ENCODE data around the gene MYL11. TPM values are rescaled to one million over a fixed set of nuclear protein-coding genes. Genes with fewer than 3 reads are reported as not detected.

The MYL11 gene
- total RNA-seq, 1 experiment from 2014 or later, result not detected

DNA sequence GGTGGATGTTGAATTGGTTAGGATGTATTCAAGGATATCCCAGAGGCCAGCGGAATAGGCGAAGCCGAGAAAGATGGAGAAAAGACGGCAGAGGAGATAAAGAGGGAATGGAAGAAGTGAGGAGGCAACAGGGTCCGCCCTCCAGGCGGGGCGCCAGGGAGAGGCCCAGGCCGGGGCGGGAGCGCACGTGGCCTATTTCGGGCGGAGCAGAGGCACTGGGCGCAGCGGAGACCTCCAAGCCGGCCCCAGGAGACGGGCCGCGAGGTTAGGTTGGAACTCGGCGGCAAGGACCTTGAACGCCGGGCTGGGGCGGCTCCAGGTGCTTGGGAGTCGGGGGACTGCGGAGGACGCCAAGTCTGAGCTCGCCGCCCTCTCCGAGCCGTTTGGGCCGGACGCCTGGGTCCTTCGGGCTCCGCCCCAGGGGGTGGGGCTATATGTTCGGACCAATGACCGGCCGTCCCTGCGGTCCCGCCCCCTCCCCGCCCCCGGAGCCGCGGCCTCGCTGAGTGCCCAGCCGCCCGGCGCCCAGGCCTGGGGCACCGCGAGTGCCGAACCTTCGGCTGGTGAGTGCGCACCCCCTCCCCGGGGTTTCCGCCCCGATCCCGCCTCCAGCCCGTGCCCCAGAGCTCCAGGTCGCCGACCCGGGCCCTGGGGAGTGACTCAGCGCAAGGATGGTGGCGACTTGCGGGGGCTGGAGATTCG lies 32.7 kb downstream of the MYL11 start, which contains the start of gene ZNF771 (continued):
- TF ChIP-seq TCF7L2 (IDR thresholded peaks at IDR 0.05; ENCODE audit: borderline replicate concordance, extremely low read depth, insufficient read depth, insufficient read length) (no peak), ZNF274 (IDR thresholded peaks at IDR 0.05; ENCODE audit: low read depth, low read length) (no peak), EZH2 (IDR thresholded peaks at IDR 0.05) (no peak), POLR2A (IDR thresholded peaks at IDR 0.05; ENCODE audit: borderline replicate concordance, extremely low read depth, insufficient read depth, insufficient read length) (peak; percentile 35)
- TF ChIP-seq, protein P1, sequence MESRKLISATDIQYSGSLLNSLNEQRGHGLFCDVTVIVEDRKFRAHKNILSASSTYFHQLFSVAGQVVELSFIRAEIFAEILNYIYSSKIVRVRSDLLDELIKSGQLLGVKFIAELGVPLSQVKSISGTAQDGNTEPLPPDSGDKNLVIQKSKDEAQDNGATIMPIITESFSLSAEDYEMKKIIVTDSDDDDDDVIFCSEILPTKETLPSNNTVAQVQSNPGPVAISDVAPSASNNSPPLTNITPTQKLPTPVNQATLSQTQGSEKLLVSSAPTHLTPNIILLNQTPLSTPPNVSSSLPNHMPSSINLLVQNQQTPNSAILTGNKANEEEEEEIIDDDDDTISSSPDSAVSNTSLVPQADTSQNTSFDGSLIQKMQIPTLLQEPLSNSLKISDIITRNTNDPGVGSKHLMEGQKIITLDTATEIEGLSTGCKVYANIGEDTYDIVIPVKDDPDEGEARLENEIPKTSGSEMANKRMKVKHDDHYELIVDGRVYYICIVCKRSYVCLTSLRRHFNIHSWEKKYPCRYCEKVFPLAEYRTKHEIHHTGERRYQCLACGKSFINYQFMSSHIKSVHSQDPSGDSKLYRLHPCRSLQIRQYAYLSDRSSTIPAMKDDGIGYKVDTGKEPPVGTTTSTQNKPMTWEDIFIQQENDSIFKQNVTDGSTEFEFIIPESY (IDR thresholded peaks at IDR 0.05; ENCODE audit: extremely low read depth, insufficient replicate concordance, low read length), result no peak

DNA sequence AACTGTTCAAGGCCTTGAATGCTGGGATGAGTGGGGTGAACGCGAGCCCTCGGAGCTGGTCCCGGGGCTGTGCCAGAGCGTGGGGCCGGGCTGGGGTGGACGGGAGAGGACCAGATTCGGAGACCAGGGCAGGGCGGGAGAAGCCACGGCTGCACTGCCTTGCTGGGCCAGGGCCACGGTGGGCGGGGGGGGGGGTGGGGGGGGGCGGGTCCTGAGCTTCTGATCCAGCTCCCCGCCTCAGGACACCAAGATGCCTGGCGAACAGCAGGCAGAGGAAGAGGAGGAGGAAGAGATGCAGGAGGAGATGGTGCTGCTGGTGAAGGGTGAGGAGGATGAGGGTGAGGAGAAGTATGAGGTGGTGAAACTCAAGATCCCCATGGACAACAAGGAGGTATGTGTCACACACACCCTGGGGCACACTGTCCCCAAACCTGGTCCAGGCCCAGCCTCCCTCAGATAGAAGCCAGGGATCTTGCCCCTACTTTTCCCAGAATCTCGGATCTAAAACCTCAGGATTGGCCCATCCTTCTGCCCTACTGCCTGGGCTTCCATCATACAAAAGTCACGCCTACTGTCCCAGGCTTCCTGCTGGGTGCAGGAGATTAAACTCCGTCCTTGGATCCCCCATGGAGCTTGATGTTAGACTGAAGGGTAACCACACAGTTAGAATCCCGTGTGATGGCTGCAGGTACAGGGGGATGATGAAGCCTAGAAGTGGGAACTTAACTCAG lies 33.4 kb downstream of the MYL11 start:
- Histone ChIP-seq H3K4me3 (replicated peaks in 1 of 2; ENCODE audit: low read depth in 1 of 2, low read length in 2 of 2) (peak overlapping the region; percentile 80 to 93), H3K9me2 (ENCODE audit: insufficient read depth) (no peaks in the 10 kb centered on the region), H3K36me3 (ENCODE audit: control insufficient read depth in 1 of 2, insufficient read depth in 2 of 2, low read length in 2 of 2) (peaks cover 2 to 15% of the 10 kb centered on the region in 2 experiments; a peak in 1 of 4 replicates), H3K9ac (ENCODE audit: low read length) (peak overlapping the region; percentile 88), H4K20me1 (ENCODE audit: insufficient read depth) (no peaks in the 10 kb centered on the region), H3K4me1 (ENCODE audit: control insufficient read depth in 1 of 2, insufficient read depth in 2 of 2, low read length in 2 of 2) (peaks cover 18 to 28% of the 10 kb centered on the region in 2 experiments), H3K27me3 (ENCODE audit: insufficient read depth, low read length) (no peaks in the 10 kb centered on the region), H3K79me2 (ENCODE audit: insufficient read depth, low read length) (peaks cover 35% of the 10 kb centered on the region), H3K9me3 (ENCODE audit: control insufficient read depth in 1 of 2, insufficient read depth in 1 of 2, low read depth in 1 of 2, low read length in 2 of 2) (no peaks in the 10 kb centered on the region), H3K4me2 (ENCODE audit: low read length) (peak overlapping the region; percentile 88), H2AFZ (ENCODE audit: low read depth, low read length, poor library complexity, severe bottlenecking) (peak overlapping the region; percentile 5), H3K27ac (ENCODE audit: low read depth, low read length) (peak overlapping the region; percentile 87)
- intact Hi-C loops (cut with micrococcal nuclease), result loop anchor here (2.0 to 5.0 kb wide), 2 partner anchors 37 to 316 kb away; partner anchors contain the start of genes TBC1D10B and TBX6
- TF ChIP-seq TCF7L2 (IDR thresholded peaks at IDR 0.05; ENCODE audit: borderline replicate concordance, extremely low read depth, insufficient read depth, insufficient read length), result no peak
- peak; percentile 27; the same call in 1 of the 2 replicates for TF ChIP-seq ZFX (IDR thresholded peaks at IDR 0.05)
- POLR2A ChIA-PET, result interaction anchor here (1.3 to 2.7 kb wide), 5 partner anchors 10 to 72 kb away, joined by 3 to 10 read pairs (median 9); partner anchors contain the start of genes TBC1D10B and ZNF48
- DNase-seq (ENCODE audit: low read depth, low spot score) (no peak), ATAC-seq (peak; percentile 42)
- CTCF ChIA-PET, result interaction anchor here (0.9 to 2.1 kb wide), 8 partner anchors 10 to 316 kb away, joined by 3 to 34 read pairs (median 4); partner anchors contain the start of genes DCTPP1, PRR14, TBX6 and ZNF48
- no TSS peak for BruUV-seq (replicated peaks)
- RAD21 ChIA-PET (ENCODE audit: low non-redundant PET in 1 of 2, low total read pairs in 2 of 2, uncharacterized antibody in 2 of 2, unreplicated experiment in 2 of 2), result interaction anchor here (0.6 to 1.0 kb wide), 6 partner anchors 10 to 96 kb away, joined by 3 to 6 read pairs (median 4); no protein-coding TSS in a partner anchor
